GM20000 (cell line): ENCODE data around the gene EIF4G3.
"Not testable (repeated sequence)": the region's sequence is repeated elsewhere in the genome, so short reads cannot be mapped to it uniquely, and the experiment has no call there.

Experiments
- DNase-seq: peaks from one replicate; pipeline ENCODE4 v3.0.0; 2012; ENCODE audit warnings: low spot score
- TF ChIP-seq, protein P1 (sequence below): IDR thresholded peaks from 2 replicates; pipeline ENCODE4 v1.5.1; 2012; ENCODE audit warnings: mild to moderate bottlenecking, control low read depth; ENCODE audit errors: extremely low read depth, missing control alignments

EIF4G3 gene

DNA sequence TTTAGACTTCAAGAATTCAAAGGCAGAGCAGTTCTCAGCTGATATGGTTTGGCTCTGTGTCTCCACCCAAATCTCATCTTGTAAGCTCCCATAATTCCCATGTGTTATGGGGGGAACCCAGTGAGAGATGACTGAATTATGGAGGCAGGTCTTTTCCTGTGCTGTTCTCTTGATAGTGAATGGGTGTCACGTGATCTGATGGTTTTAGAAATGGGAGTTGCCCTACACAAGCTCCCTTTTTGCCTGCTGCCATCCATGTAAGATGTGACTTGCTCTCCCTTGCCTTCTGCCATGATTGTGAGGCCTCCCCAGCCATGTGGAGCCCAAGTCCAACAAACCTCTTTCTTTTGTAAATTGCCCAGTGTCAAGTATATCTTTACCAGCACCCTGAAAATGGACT is 146.5 kb downstream of the EIF4G3 start:
- no peak for DNase-seq
- TF ChIP-seq, protein P1, sequence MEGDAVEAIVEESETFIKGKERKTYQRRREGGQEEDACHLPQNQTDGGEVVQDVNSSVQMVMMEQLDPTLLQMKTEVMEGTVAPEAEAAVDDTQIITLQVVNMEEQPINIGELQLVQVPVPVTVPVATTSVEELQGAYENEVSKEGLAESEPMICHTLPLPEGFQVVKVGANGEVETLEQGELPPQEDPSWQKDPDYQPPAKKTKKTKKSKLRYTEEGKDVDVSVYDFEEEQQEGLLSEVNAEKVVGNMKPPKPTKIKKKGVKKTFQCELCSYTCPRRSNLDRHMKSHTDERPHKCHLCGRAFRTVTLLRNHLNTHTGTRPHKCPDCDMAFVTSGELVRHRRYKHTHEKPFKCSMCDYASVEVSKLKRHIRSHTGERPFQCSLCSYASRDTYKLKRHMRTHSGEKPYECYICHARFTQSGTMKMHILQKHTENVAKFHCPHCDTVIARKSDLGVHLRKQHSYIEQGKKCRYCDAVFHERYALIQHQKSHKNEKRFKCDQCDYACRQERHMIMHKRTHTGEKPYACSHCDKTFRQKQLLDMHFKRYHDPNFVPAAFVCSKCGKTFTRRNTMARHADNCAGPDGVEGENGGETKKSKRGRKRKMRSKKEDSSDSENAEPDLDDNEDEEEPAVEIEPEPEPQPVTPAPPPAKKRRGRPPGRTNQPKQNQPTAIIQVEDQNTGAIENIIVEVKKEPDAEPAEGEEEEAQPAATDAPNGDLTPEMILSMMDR, result no peak

DNA sequence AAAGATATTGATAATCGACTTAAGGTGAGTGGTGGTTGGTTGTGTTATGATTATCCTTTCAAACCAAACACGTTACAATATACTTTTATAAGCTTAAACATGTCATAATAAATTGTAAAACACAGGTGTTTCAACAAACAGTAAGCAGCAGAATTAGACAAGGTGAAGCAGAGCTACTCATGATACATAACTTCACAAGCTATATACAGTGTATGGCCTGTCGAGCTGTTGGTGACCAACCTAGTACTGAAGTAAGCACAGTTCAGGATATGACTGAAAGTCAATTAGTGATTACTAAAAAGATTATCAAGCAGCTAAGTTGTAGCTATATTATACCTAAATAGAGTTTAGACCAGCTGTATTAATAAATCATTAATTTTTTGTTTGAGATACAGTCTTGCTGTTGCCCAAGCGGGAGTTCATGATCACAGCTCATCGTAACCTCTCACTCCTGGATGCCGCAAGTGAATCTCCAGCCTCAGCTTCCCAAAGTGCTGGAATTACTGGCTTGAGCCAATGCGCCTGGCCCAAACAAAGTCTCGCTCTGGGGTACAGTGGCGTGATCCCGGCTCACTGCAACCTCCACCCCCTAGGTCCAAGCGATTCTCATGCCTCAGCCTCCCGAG is 148.1 kb downstream of the EIF4G3 start:
- TF ChIP-seq, protein P1, result no peak
- no peak for DNase-seq

DNA sequence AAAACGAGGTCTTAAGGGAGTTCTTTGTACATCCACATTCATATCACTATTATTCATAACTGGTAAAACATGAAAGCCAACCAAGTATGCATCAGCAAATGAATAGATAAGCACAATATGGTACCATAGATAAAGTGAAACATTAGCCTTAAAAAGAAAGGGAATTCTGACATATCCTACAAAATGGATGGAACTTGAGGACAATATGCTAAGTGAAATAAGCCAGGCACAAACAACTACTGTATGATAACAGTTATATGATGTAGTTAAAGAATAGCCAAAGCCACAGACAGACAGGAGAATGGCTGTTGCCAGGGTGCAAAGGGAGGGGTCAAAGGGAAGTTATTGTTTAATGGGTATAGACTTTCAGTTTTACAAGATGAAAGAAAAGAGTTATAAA is 148.9 kb downstream of the EIF4G3 start:
- TF ChIP-seq, protein P1, result no peak
- no peak for DNase-seq

DNA sequence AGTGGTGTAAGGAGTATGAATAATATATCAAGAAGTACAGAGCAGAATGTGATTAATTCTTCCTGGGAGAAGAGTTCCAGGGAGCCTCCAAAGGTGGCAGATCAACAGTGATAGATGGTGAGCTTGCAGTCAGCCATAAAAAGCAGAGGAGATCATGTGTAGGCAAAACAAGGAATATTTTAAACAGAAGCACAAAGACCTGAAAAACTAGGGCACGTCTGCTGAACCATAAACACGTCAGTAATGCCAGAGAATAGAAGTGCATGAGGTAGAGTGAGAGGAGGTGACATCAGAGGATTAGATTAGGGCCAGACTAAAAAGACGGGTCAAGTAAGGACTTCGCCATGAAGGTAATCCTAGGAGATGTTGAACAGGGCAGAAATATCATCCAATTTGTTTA is 151.8 kb downstream of the EIF4G3 start:
- DNase-seq, result no peak

DNA sequence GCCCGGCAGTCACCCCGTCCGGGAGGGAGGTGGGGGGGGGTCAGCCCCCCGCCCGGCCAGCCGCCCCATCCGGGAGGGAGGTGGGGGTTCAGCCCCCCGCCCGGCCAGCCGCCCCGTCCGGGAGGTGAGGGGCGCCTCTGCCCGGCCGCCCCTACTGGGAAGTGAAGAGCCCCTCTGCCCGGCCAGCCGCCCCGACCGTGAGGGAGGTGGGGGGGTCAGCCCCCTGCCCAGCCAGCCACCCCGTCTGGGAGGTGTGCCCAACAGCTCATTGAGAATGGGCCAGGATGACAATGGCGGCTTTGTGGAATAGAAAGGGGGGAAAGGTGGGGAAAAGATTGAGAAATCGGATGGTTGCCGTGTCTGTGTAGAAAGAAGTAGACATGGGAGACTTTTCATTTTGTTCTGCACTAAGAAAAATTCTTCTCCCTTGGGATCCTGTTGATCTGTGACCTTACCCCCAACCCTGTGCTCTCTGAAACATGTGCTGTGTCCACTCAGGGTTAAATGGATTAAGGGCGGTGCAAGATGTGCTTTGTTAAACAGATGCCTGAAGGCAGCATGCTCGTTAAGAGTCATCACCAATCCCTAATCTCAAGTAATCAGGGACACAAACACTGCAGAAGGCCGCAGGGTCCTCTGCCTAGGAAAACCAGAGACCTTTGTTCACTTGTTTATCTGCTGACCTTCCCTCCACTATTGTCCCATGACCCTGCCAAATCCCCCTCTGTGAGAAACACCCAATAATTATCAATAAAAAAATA is 152.4 kb downstream of the EIF4G3 start:
- not testable (repeated sequence) for DNase-seq

More for the DNA sequence above, 151.8 kb downstream of the EIF4G3 start:
- TF ChIP-seq, protein P1, result no peak

DNA sequence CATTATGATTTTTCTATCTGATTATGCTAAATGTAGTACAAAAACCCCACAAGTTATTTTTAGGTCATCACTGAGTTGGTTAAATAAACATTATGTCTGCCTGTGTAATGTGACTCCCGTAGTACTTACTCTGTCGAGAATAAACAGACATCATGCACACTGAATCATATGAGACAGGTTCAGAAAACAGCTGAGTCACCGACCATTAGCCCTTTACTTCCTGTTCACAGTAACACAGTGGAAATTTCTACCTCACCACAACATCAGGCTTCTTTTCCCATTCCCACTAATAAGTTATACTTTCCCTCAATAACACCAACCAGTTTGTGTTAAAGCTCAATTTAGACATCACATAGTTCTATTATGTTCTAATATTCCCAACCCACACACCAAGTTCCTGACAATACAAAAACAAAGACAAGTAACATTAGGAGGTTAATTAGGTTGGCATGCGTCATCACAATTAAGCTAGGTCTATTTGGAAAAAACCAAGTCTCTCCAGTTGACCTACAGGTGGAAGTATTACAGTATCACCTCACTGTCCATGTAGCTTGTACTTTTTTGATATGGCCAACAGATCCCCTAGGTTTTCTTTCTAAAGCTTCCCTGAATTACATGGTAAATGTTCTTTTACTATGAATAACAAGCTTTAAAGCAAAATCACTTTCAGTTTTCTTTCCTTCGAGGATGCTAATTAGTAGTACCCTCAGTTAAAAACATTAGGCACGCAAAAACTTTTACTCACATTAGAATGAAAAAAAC is 154.2 kb downstream of the EIF4G3 start:
- TF ChIP-seq, protein P1, result no peak
- DNase-seq, result peak; percentile 82

DNA sequence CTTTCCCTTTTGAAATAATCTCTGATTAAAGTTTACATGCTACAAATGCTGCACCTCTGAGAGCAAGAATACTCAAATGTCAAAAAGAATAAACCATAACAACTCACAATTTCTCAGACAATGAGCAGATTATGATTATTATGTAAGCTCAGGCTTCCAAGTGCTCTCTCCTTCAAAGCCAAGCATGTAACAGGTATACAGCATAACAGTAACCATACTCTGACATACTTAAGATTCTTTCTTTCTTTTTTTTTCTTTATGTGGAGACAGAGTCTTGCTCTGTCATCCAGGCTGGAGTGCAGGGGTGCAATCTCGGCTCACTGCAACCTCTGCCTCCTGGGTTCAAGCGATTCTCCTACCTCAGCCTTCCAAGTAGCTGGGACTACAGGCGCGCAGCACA is 155.4 kb downstream of the EIF4G3 start:
- TF ChIP-seq, protein P1, result no peak
- no peak for DNase-seq
